ENCODE data around the gene OAS1.

The OAS1 gene

GRCh38 chr12:112868459-112869041 is 38.2 kb upstream of the OAS1 start:
- no peaks in the 10 kb centered on the region; the same call in 1 of the 2 replicates for H3K27me3 ChIP-seq (replicated peaks; ENCODE audit: control insufficient read depth, insufficient read depth, low read length)
- TF ChIP-seq CTCF (IDR thresholded peaks at IDR 0.05; ENCODE audit: insufficient read depth, low read length, poor library complexity, severe bottlenecking), result no peak
- DNase-seq (ENCODE audit: extremely low read depth, insufficient read length), result no peak
- no peaks in the 10 kb centered on the region for H3K36me3 ChIP-seq (ENCODE audit: control insufficient read depth, insufficient read depth, low read length)
- H3K4me3 ChIP-seq (replicated peaks; ENCODE audit: low read depth, low read length), result no peak overlapping the region

DNA sequence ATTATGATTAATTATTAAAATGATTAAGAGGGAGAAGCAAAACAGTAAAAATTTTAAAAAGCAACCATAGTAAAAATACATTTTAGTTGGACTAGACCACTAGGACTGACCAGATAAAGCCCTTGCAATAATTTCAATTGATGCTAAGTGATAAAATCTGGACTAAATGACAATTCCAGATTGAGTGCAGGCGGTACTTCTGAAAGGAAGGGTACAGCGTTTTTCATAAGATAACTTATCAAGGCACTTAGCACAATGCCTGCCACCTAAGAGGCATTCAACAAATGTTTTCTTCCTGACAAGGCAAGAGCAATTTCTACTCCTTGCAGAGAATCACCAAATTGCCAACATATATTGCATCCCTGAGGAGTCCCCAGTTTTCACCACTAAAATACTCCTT is 37.7 kb upstream of the OAS1 start:
- no peak for DNase-seq (ENCODE audit: extremely low read depth, insufficient read length)
- no peaks in the 10 kb centered on the region; the same call in 1 of the 2 replicates for H3K27me3 ChIP-seq (replicated peaks; ENCODE audit: control insufficient read depth, insufficient read depth, low read length)
- H3K36me3 ChIP-seq (ENCODE audit: control insufficient read depth, insufficient read depth, low read length), result no peaks in the 10 kb centered on the region
- no peak overlapping the region for H3K4me3 ChIP-seq (replicated peaks; ENCODE audit: low read depth, low read length)
- no peak for TF ChIP-seq CTCF (IDR thresholded peaks at IDR 0.05; ENCODE audit: insufficient read depth, low read length, poor library complexity, severe bottlenecking)

GRCh38 chr12:112869778-112870177 is 37.0 kb upstream of the OAS1 start:
- H3K27me3 ChIP-seq (replicated peaks; ENCODE audit: control insufficient read depth, insufficient read depth, low read length), result no peaks in the 10 kb centered on the region; the same call in 1 of the 2 replicates
- no peak for DNase-seq (ENCODE audit: extremely low read depth, insufficient read length)

GRCh38 chr12:112870267-112870980 is 36.3 kb upstream of the OAS1 start:
- Histone ChIP-seq H3K4me3 (replicated peaks; ENCODE audit: low read depth, low read length) (no peak overlapping the region), H3K27me3 (replicated peaks; ENCODE audit: control insufficient read depth, insufficient read depth, low read length) (no peaks in the 10 kb centered on the region; the same call in 1 of the 2 replicates), H3K36me3 (ENCODE audit: control insufficient read depth, insufficient read depth, low read length) (no peaks in the 10 kb centered on the region)
- TF ChIP-seq CTCF (IDR thresholded peaks at IDR 0.05; ENCODE audit: insufficient read depth, low read length, poor library complexity, severe bottlenecking), result no peak
- DNase-seq (ENCODE audit: extremely low read depth, insufficient read length), result no peak

More at GRCh38 chr12:112869778-112870177, 37.0 kb upstream of the OAS1 start:
- H3K36me3 ChIP-seq (ENCODE audit: control insufficient read depth, insufficient read depth, low read length), result no peaks in the 10 kb centered on the region
- TF ChIP-seq CTCF (IDR thresholded peaks at IDR 0.05; ENCODE audit: insufficient read depth, low read length, poor library complexity, severe bottlenecking), result no peak
- no peak overlapping the region for H3K4me3 ChIP-seq (replicated peaks; ENCODE audit: low read depth, low read length)

DNA sequence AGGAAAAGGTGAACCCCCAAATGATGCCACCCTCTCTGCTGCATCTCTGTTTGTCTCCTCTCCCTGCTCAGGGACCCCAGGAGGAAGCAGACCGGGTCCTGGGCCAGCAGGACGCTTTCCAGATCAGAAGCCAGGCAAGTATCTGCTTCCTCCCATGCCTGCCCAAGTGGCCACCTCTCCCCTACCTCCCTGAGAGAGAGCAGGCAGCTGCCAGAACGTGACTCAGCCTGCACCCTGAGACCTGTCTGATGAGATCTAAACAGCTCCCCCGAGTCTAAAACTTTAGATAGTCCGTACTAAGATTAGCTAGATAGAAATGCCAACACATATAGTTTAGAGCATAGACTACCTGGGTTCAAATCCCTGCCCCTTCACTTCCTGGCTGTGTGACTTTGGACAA is 31.2 kb upstream of the OAS1 start:
- no peak for DNase-seq (ENCODE audit: extremely low read depth, insufficient read length)
- Histone ChIP-seq H3K27me3 (replicated peaks; ENCODE audit: control insufficient read depth, insufficient read depth, low read length) (peaks cover 3% of the 10 kb centered on the region), H3K36me3 (ENCODE audit: control insufficient read depth, insufficient read depth, low read length) (no peaks in the 10 kb centered on the region), H3K4me3 (replicated peaks; ENCODE audit: low read depth, low read length) (no peak overlapping the region)
- TF ChIP-seq CTCF (IDR thresholded peaks at IDR 0.05; ENCODE audit: insufficient read depth, low read length, poor library complexity, severe bottlenecking), result no peak
